Measurements from ENCODE around the gene ZNF286A.
"Not testable (repeated sequence)": the region's sequence is repeated elsewhere in the genome, so short reads cannot be mapped to it uniquely, and the experiment has no call there.

The ZNF286A gene

GRCh38 chr17:15663691-15664090 lies 35.9 kb upstream of the ZNF286A start:
- no peak for TF ChIP-seq RAD21 (IDR thresholded peaks at IDR 0.05; ENCODE audit: low read depth)
- TF ChIP-seq MAX (IDR thresholded peaks at IDR 0.05): no peak

DNA sequence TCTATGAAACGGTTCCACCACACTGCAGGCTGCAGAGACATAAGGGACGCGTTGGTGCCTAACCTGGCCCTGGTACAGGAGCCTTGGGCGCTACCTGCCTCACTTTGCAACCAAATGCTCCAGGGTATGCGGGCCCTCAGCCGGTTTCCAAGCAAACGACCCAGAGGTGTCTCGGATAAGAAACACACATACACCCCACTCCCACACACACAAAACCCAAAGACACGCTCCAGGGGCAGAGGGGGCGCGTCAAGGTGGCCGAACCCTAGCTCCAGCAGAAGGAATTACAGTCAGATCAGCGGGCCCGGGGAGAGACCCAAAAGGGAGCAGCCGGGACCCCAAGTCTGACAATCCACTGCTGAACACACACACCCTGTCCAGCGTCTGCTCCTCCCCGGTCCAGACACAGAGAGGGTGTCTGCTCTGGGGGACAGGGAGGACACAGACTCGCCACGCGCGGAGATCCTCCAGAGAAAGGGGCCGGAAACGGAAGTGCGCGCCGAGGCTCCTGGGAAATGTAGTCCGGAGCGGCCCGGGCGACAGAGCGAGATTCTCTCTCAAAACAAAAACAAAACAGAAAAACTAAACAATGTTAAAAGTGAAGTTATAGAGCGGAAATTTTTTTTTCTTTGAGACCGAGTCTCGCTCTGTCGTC lies 15.6 kb upstream of the ZNF286A start, which contains the start of gene TRIM16:
Gene TRIM16 (minus strand): TSS at position 488 of the 655 bp plus-strand sequence. CDS start 32,702 bp downstream, outside the sequence.
- peak; percentile 59; the same call in 1 of the 2 replicates for TF ChIP-seq TAF1 (IDR thresholded peaks at IDR 0.05; ENCODE audit: low read depth)

- not testable (repeated sequence) for TF ChIP-seq CEBPB (IDR thresholded peaks at IDR 0.05); ZBTB7A (IDR thresholded peaks at IDR 0.05; ENCODE audit: low read depth); TAF1 (IDR thresholded peaks at IDR 0.05; ENCODE audit: low read depth)
Measured at GRCh38 chr17:15731900-15732299, 32.3 kb downstream of the ZNF286A start, which contains the start of gene TBC1D26. TBC1D26 (plus strand) TSS chr17:15732283; CDS start chr17:15735349, 3,066 bp downstream.

GRCh38 chr17:15733174-15733789 lies 33.7 kb downstream of the ZNF286A start:
- peak; percentile 63 for TF ChIP-seq TEAD4 (IDR thresholded peaks at IDR 0.05)
- peak; percentile 33; the same call in 1 of the 2 replicates for TF ChIP-seq EP300 (IDR thresholded peaks at IDR 0.05; ENCODE audit: borderline replicate concordance)

DNA sequence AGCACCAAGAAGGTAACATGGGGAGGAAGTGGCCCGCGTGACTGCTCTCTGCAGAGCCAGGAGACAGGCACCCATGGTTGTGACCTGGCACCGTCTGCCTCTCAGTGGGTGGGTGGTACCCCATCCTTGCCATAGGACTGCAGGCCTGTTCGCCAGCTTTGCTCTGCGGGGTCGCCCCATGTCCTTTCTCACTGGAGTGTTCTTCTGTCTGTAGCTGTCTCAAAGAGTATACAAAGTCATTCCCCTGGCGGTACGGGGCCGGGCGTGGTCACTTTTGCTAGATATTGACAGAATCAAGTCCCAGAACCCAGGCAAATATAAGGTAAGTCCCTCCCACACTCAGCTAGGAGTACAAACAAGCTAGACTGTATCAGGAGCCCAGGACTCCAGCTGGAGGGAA lies 38.5 kb downstream of the ZNF286A start:
- TF ChIP-seq YY1 (IDR thresholded peaks at IDR 0.05; ENCODE audit: low read depth): no peak
- TF ChIP-seq FOXM1 (IDR thresholded peaks at IDR 0.05; ENCODE audit: borderline replicate concordance, low read depth): no peak
- no peak for TF ChIP-seq ZBTB7A (IDR thresholded peaks at IDR 0.05; ENCODE audit: low read depth)
- no peak for TF ChIP-seq EGR1 (IDR thresholded peaks at IDR 0.05)
- TF ChIP-seq RAD21 (IDR thresholded peaks at IDR 0.05; ENCODE audit: low read depth): no peak
- no peak for TF ChIP-seq EP300 (IDR thresholded peaks at IDR 0.05; ENCODE audit: borderline replicate concordance)

DNA sequence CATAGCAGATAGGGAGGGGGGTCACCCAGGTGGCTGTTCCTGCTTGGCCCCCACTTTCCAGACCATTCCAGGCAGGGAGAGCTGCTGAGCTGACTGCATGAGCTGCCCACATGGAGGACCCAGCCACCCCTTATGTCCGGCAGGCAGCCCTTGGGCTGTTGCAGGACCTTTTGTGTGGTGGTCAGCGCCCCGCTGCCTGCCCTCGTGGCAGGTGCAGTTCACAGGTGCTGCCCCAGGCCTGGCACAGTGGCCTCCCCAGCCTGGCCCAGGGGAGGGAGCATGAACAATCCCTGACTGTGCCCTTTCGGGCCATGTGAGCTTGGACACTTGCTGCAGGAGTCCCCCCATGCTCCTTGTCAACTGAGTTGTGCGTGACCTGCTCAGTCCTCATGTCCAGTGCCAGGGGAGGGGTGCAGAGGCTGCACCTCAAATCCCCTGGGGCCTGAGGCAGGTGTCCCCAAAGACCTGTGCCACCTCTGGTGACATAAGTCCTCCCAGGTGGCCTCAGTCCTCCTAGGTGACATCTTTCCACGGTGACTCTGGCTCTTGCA lies 41.1 kb downstream of the ZNF286A start:
- TF ChIP-seq RAD21 (IDR thresholded peaks at IDR 0.05; ENCODE audit: low read depth): no peak
- no peak for TF ChIP-seq TAF1 (IDR thresholded peaks at IDR 0.05; ENCODE audit: low read depth)
- TF ChIP-seq EP300 (IDR thresholded peaks at IDR 0.05; ENCODE audit: borderline replicate concordance): no peak
- no peak for TF ChIP-seq ZBTB7A (IDR thresholded peaks at IDR 0.05; ENCODE audit: low read depth)
- TF ChIP-seq NFIC (IDR thresholded peaks at IDR 0.05): no peak
- TF ChIP-seq CEBPB (IDR thresholded peaks at IDR 0.05): no peak
- TF ChIP-seq, protein P1, sequence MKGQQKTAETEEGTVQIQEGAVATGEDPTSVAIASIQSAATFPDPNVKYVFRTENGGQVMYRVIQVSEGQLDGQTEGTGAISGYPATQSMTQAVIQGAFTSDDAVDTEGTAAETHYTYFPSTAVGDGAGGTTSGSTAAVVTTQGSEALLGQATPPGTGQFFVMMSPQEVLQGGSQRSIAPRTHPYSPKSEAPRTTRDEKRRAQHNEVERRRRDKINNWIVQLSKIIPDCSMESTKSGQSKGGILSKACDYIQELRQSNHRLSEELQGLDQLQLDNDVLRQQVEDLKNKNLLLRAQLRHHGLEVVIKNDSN (IDR thresholded peaks at IDR 0.05): no peak
- TF ChIP-seq, protein P2, sequence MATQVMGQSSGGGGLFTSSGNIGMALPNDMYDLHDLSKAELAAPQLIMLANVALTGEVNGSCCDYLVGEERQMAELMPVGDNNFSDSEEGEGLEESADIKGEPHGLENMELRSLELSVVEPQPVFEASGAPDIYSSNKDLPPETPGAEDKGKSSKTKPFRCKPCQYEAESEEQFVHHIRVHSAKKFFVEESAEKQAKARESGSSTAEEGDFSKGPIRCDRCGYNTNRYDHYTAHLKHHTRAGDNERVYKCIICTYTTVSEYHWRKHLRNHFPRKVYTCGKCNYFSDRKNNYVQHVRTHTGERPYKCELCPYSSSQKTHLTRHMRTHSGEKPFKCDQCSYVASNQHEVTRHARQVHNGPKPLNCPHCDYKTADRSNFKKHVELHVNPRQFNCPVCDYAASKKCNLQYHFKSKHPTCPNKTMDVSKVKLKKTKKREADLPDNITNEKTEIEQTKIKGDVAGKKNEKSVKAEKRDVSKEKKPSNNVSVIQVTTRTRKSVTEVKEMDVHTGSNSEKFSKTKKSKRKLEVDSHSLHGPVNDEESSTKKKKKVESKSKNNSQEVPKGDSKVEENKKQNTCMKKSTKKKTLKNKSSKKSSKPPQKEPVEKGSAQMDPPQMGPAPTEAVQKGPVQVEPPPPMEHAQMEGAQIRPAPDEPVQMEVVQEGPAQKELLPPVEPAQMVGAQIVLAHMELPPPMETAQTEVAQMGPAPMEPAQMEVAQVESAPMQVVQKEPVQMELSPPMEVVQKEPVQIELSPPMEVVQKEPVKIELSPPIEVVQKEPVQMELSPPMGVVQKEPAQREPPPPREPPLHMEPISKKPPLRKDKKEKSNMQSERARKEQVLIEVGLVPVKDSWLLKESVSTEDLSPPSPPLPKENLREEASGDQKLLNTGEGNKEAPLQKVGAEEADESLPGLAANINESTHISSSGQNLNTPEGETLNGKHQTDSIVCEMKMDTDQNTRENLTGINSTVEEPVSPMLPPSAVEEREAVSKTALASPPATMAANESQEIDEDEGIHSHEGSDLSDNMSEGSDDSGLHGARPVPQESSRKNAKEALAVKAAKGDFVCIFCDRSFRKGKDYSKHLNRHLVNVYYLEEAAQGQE (IDR thresholded peaks at IDR 0.05; ENCODE audit: low read depth): no peak
- no peak for TF ChIP-seq TEAD4 (IDR thresholded peaks at IDR 0.05)
- no peak for TF ChIP-seq TCF12 (IDR thresholded peaks at IDR 0.05; ENCODE audit: low read depth)
- no peak for TF ChIP-seq YY1 (IDR thresholded peaks at IDR 0.05; ENCODE audit: low read depth)
- TF ChIP-seq EGR1 (IDR thresholded peaks at IDR 0.05): no peak
- no peak for TF ChIP-seq FOXM1 (IDR thresholded peaks at IDR 0.05; ENCODE audit: borderline replicate concordance, low read depth)
- no peak for TF ChIP-seq CREB1 (IDR thresholded peaks at IDR 0.05; ENCODE audit: low read depth)
- no peak for TF ChIP-seq MAX (IDR thresholded peaks at IDR 0.05)

- TF ChIP-seq EP300 (IDR thresholded peaks at IDR 0.05; ENCODE audit: borderline replicate concordance) (no peak), NFIC (IDR thresholded peaks at IDR 0.05) (no peak), YY1 (IDR thresholded peaks at IDR 0.05; ENCODE audit: low read depth) (no peak), CREB1 (IDR thresholded peaks at IDR 0.05; ENCODE audit: low read depth) (no peak), TCF12 (IDR thresholded peaks at IDR 0.05; ENCODE audit: low read depth) (no peak), MAX (IDR thresholded peaks at IDR 0.05) (no peak), EGR1 (IDR thresholded peaks at IDR 0.05) (no peak), TAF1 (IDR thresholded peaks at IDR 0.05; ENCODE audit: low read depth) (no peak), RAD21 (IDR thresholded peaks at IDR 0.05; ENCODE audit: low read depth) (no peak), TEAD4 (IDR thresholded peaks at IDR 0.05) (no peak), FOXM1 (IDR thresholded peaks at IDR 0.05; ENCODE audit: borderline replicate concordance, low read depth) (no peak), ZBTB7A (IDR thresholded peaks at IDR 0.05; ENCODE audit: low read depth) (no peak), CEBPB (IDR thresholded peaks at IDR 0.05) (no peak)
- TF ChIP-seq, protein P2 (IDR thresholded peaks at IDR 0.05; ENCODE audit: low read depth): no peak
- TF ChIP-seq, protein P1 (IDR thresholded peaks at IDR 0.05): no peak
Measured at GRCh38 chr17:15741624-15742023, 42.1 kb downstream of the ZNF286A start.

Measured in Ishikawa (cell line).